Uterus (tissue), 2 donors: Measurements from ENCODE around the gene GALNT13.

Experiments
- POLR2A ChIP-seq, 2 donors: fragments of 450-650 bp; IDR thresholded peaks; one replicate each; pipeline ENCODE4 v1.6.1; 2016; ENCODE audit warnings: antibody characterized with exemption in 2 of 2, mild to moderate bottlenecking in 1 of 2, moderate library complexity in 1 of 2
- TF ChIP-seq, protein P1 (sequence below), 4 experiments: fragments of 200-600 bp in 2 of 4; fragments of 450-650 bp in 2 of 4; sonication (generic) in 2 of 4; IDR thresholded peaks; one replicate each; pipeline ENCODE4 v1.5.1; 2016 to 2019; ENCODE audit warnings: antibody characterized with exemption in 4 of 4, mild to moderate bottlenecking in 2 of 4, moderate library complexity in 1 of 4

DNA sequence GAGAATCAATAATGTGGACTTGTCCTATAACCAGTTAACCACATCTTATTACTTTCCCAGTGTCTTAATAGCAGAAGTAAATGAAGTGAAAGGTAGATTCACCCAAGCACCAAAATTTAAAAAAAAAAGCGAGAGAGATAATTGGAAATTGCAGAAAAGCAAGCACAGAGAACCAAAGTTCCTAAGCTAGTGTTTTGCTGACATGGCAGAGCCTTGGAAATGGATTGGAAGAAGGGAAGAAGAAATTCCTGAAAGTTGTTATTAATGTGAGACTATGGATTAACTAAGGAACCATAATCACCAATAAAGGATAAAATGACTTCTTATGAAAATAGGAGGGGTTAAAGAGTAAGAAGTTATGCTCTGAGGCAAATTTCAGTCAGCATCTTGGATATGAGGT is 384.4 kb downstream of the GALNT13 start:
- TF ChIP-seq, protein P1, sequence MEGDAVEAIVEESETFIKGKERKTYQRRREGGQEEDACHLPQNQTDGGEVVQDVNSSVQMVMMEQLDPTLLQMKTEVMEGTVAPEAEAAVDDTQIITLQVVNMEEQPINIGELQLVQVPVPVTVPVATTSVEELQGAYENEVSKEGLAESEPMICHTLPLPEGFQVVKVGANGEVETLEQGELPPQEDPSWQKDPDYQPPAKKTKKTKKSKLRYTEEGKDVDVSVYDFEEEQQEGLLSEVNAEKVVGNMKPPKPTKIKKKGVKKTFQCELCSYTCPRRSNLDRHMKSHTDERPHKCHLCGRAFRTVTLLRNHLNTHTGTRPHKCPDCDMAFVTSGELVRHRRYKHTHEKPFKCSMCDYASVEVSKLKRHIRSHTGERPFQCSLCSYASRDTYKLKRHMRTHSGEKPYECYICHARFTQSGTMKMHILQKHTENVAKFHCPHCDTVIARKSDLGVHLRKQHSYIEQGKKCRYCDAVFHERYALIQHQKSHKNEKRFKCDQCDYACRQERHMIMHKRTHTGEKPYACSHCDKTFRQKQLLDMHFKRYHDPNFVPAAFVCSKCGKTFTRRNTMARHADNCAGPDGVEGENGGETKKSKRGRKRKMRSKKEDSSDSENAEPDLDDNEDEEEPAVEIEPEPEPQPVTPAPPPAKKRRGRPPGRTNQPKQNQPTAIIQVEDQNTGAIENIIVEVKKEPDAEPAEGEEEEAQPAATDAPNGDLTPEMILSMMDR (IDR thresholded peaks at IDR 0.05): no peak
- no peak for TF ChIP-seq POLR2A (IDR thresholded peaks at IDR 0.05)
